ENCODE measurements around the gene TBPL2. TPM values are rescaled to one million over a fixed set of nuclear protein-coding genes. Genes with fewer than 3 reads are reported as not detected.

TBPL2 gene
- total RNA-seq, 1 experiment from 2014 or later = not detected

GRCh38 chr14:55387121-55387520 lies 53.3 kb downstream of the TBPL2 start:
- Histone ChIP-seq H3T11ph (ENCODE audit: low read length) (no peak overlapping the region), H3K23ac (ENCODE audit: insufficient read length, low read depth, low read length) (no peak overlapping the region), H2BK20ac (ENCODE audit: low read depth, low read length, poor library complexity, severe bottlenecking) (no peak overlapping the region), H3K18ac (ENCODE audit: insufficient read length, low read depth, low read length) (no peak overlapping the region), H3K4me1 (ENCODE audit: insufficient read depth, low read length) (no peaks in the 10 kb centered on the region), H4K20me1 (ENCODE audit: control insufficient read depth, insufficient read depth, insufficient read length) (no peaks in the 10 kb centered on the region), H4K91ac (ENCODE audit: insufficient read length, low read depth, low read length) (no peak overlapping the region), H3K9ac (ENCODE audit: extremely low read depth, insufficient read length, low read length) (no peak overlapping the region), H4K8ac (replicated peaks; ENCODE audit: insufficient read length, low read depth, low read length) (no peak overlapping the region), H2BK12ac (ENCODE audit: insufficient read length, low read depth, low read length) (no peak overlapping the region), H3K27me3 (ENCODE audit: insufficient read depth, low read length) (no peaks in the 10 kb centered on the region), H2BK15ac (ENCODE audit: low read depth, low read length) (no peak overlapping the region), H3K14ac (ENCODE audit: insufficient read depth, low read length) (no peak overlapping the region), H2AFZ (ENCODE audit: low read length) (no peak overlapping the region), H4K5ac (ENCODE audit: insufficient read length, low read depth, low read length) (no peak overlapping the region), H2BK5ac (ENCODE audit: insufficient read length, low read length) (no peak overlapping the region), H3K9me3 (ENCODE audit: control insufficient read depth, low read depth, low read length) (no peaks in the 10 kb centered on the region), H2AK5ac (ENCODE audit: insufficient read length, low read length) (no peak overlapping the region), H3K79me1 (ENCODE audit: insufficient read depth, low read depth, low read length, poor library complexity, severe bottlenecking) (no peaks in the 10 kb centered on the region), H3K4me2 (ENCODE audit: insufficient read depth, insufficient read length, low read length) (no peak overlapping the region), H3K79me2 (ENCODE audit: insufficient read depth, low read length) (no peaks in the 10 kb centered on the region), H3K56ac (ENCODE audit: insufficient read length, low read depth, low read length) (no peak overlapping the region), H3K23me2 (ENCODE audit: insufficient read length, low read depth, low read length, poor library complexity, severe bottlenecking) (peaks cover 2% of the 10 kb centered on the region), H3K27ac (ENCODE audit: insufficient read length, low read depth, low read length) (no peak overlapping the region), H3K4ac (ENCODE audit: low read depth, low read length) (no peak overlapping the region), H2BK120ac (ENCODE audit: low read depth, low read length, poor library complexity, severe bottlenecking) (no peak overlapping the region)
- Mint-ChIP-seq H3K4me3 (no peak overlapping the region), H3K9me3 (no peaks in the 10 kb centered on the region), H3K27me3 (ENCODE audit: low read depth) (no peaks in the 10 kb centered on the region), H3K27ac (peak overlapping the region in 1 of 3 experiments; percentile 10; a peak in 2 of 7 replicates), H3K36me3 (ENCODE audit: insufficient read depth in 1 of 3, low read depth in 3 of 3) (peaks cover 2 to 36% (median 13%) of the 10 kb centered on the region in 3 experiments; a peak in 6 of 7 replicates), H3K4me1 (0 out of 4 replicates have a peak, but pooled peaks cover 0 to 3% of the 10 kb centered on the region in 2 experiments)
- no peak for TF ChIP-seq CTCF (conservative IDR thresholded peaks at IDR 0.05)
- no CpG with 5 or more reads among the region's 4 CpGs for WGBS (ENCODE audit: extremely low coverage, insufficient read length, low lambda C conversion rate)
- no peak for DNase-seq
